Ovary (tissue), 9 donors: ENCODE measurements around the gene GREB1L. TPM values are rescaled to one million over a fixed set of nuclear protein-coding genes. Genes with fewer than 3 reads are reported as not detected.

ENCODE experiments used
- DNase-seq, 5 donors: peaks; one replicate each; pipeline ENCODE4 v3.0.0-alpha.2; 2019 to 2020
- H3K27ac ChIP-seq, 2 donors: fragments of 200-600 bp; one replicate each; pipeline versions ENCODE4 v1.5.1 to v1.8.0; 2019 to 2022
- H3K27me3 ChIP-seq: fragments of 200-600 bp; one replicate; pipeline ENCODE4 v1.8.0; 2022
- H3K36me3 ChIP-seq: fragments of 200-600 bp; sonication (generic); one replicate; pipeline ENCODE4 v1.5.1; 2019
- H3K4me1 ChIP-seq: one replicate; pipeline ENCODE4 v1.8.1; 2013; ENCODE audit warnings: mild to moderate bottlenecking, moderate library complexity; ENCODE audit not compliant: insufficient read depth
- H3K4me3 ChIP-seq: fragments of 200-600 bp; sonication (generic); one replicate; pipeline ENCODE4 v1.5.1; 2017
- H3K9me3 ChIP-seq, 2 donors: fragments of 200-600 bp in 1 of 2; sonication (generic) in 1 of 2; one replicate each; pipeline versions ENCODE4 v1.5.1 to v1.8.1; 2013 to 2019; ENCODE audit warnings: mild to moderate bottlenecking in 1 of 2, moderate library complexity in 1 of 2
- EP300 ChIP-seq: sonication (generic); formaldehyde crosslinking; IDR thresholded peaks from one replicate; pipeline ENCODE4 v1.6.1; 2017; ENCODE audit warnings: antibody characterized with exemption
- POLR2A ChIP-seq: fragments of 450-650 bp; IDR thresholded peaks from one replicate; pipeline ENCODE4 v1.6.1; 2017; ENCODE audit warnings: antibody characterized with exemption, mild to moderate bottlenecking, moderate library complexity
- WGBS, 3 donors: extraction: QIAGEN DNeasy Blood & Tissue Kit in 1 of 3; methylation state at CpG; one replicate each; pipeline versions ENCODE4 v1.1.5 to v1.1.7; 2013 to 2017; 5-methylcytosine and 5-hydroxymethylcytosine counted together
- intact Hi-C, 4 donors: fragments of 100-400 bp; cut with DNase I; formaldehyde crosslinking; loops; one replicate each; pipeline versions ENCODE4 v1.11.0 to v1.15.1; 2022 to 2023
- polyA plus RNA-seq, 2 donors: library from polyadenylated mRNA; stranded (reverse); fragments of 200-250 nt in 1 of 2; fragments of 350-450 nt in 1 of 2; fragmentation: Illumina TruSeq in 1 of 2; extraction: RNeasy Lipid Tissue Mini Kit (QIAGEN cat#74804) in 1 of 2; gene quantifications; one replicate each; pipeline ENCODE4 v1.2.3, GENCODE V29; 2013 to 2014
- total RNA-seq, 7 donors: library from RNA; depleted of rRNA in 2 of 7; stranded (reverse); fragments of >200 nt in 2 of 7; fragmentation: NEBNext Ultra II Directional in 3 of 7; extraction: Animal tissue kit (Norgen Biotek cat#: 25700) in 3 of 7; gene quantifications; one replicate each; pipeline versions ENCODE4 v1.1.0 to v1.2.4, GENCODE V29; 2016 to 2023
- TF ChIP-seq, protein P1 (sequence below), 3 donors: fragments of 450-650 bp in 2 of 3; fragments of 200-600 bp in 1 of 3; IDR thresholded peaks; one replicate each; pipeline versions ENCODE4 v1.5.1 to v1.8.0; 2016 to 2022; ENCODE audit warnings: antibody characterized with exemption in 3 of 3, mild to moderate bottlenecking in 1 of 3
- donor health status: DM: no; HTN: no; CAD: no; lungs with moderate emphysema.
- donor health status: DM: no; HTN: no; CAD: no.
- donor health status: Bipolar disorder and iron deficiency.
- donor health status: DM: yes; HTN: yes; CAD: no.
- donor health status: DM: no; HTN: no; CAD: no.
- donor health status: DM: yes; HTN: yes; CAD: no.

Gene GREB1L
- total and polyA plus RNA-seq, 9 donors = 2.4 to 22.8 (median 10.4) TPM

DNA sequence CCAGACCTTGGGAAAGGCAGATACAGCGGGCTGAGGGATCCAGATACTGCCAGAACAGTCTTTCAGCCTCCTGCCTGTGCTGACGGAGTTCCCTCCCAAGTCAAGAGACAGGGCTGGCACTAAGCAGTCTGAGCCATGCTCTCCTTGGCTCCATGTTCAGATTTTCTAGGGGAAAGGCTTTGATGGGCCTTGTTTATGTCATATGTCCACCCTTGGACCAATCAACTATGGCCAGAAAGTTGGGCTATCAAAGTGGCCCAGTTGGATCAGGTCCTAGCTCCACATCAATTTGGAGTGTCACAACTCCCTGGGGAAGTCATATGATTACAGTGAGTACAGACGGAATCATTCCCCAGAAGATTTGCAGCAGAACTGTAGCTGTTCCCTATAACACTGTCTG, 152.0 kb downstream of the GREB1L start:
- no peak for DNase-seq
- Histone ChIP-seq H3K36me3 (no peaks in the 10 kb centered on the region), H3K4me3 (no peak overlapping the region), H3K27me3 (no peaks in the 10 kb centered on the region), H3K9me3 (no peaks in the 10 kb centered on the region), H3K27ac (no peak overlapping the region), H3K4me1 (no peaks in the 10 kb centered on the region)
- intact Hi-C loops = no loop called here
- TF ChIP-seq, protein P1, sequence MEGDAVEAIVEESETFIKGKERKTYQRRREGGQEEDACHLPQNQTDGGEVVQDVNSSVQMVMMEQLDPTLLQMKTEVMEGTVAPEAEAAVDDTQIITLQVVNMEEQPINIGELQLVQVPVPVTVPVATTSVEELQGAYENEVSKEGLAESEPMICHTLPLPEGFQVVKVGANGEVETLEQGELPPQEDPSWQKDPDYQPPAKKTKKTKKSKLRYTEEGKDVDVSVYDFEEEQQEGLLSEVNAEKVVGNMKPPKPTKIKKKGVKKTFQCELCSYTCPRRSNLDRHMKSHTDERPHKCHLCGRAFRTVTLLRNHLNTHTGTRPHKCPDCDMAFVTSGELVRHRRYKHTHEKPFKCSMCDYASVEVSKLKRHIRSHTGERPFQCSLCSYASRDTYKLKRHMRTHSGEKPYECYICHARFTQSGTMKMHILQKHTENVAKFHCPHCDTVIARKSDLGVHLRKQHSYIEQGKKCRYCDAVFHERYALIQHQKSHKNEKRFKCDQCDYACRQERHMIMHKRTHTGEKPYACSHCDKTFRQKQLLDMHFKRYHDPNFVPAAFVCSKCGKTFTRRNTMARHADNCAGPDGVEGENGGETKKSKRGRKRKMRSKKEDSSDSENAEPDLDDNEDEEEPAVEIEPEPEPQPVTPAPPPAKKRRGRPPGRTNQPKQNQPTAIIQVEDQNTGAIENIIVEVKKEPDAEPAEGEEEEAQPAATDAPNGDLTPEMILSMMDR (IDR thresholded peaks at IDR 0.05) = no peak
- no peak for TF ChIP-seq EP300
- TF ChIP-seq POLR2A = no peak
- 83 to 87% (median 85%) methylated on average over 3 of the region's 3 CpGs for WGBS, 3 donors

DNA sequence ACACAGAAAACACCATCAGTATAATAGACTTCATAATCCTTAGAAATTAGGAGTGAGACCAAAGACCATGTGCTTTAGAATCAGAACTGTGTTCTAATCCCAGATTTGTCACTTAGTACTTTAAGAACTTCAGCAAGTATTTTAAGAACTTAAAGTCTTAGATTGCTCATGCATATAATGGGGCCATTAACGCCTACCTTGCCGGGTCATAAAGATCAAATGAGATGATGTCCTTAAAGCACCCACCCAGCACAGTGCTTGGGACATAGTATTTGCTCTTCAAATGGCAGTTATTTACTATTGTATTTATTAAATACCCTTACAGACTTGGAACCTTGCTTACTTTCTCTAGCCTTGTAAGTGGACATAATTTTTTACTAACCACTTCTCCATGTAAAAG, 156.1 kb downstream of the GREB1L start:
- WGBS, 3 donors = 64 to 73% (median 68%) methylated on average over 2 of the region's 2 CpGs
- intact Hi-C loops = no loop called here

DNA sequence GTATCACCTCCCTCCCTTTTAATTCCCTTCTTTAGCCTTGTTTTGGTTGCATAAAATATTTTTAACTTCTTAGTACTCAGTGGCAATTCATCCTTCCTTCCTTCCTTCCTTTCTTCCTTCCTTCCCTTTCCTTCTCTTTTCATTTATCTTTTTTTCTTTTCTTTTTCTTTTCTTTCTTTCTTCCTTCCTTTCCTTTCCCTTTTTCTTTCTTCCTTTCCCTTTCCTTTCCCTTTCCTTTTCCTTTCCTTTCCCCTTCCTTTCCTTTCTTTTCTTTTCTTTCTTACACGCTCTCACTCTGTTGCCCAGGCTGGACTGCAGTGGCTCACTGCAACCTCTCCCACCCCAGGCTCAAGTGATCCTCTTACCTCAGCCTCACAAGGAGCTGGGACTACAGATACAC, 160.2 kb downstream of the GREB1L start:
- 96 to 100% (median 98%) methylated on average over 1 of the region's 1 CpG for WGBS, 3 donors
- no peak for DNase-seq
- H3K4me1 ChIP-seq = no peaks in the 10 kb centered on the region
- H3K36me3 ChIP-seq = no peaks in the 10 kb centered on the region
- H3K27ac ChIP-seq = no peak overlapping the region
- H3K4me3 ChIP-seq = no peak overlapping the region
- no peaks in the 10 kb centered on the region for H3K27me3 ChIP-seq
- TF ChIP-seq POLR2A (no peak), EP300 (no peak)
- TF ChIP-seq, protein P1 (IDR thresholded peaks at IDR 0.05) = no peak
- H3K9me3 ChIP-seq = no peaks in the 10 kb centered on the region
- intact Hi-C loops = no loop called here

More for the DNA sequence above, 156.1 kb downstream of the GREB1L start:
- Histone ChIP-seq H3K4me3 (no peak overlapping the region), H3K27ac (no peak overlapping the region), H3K27me3 (no peaks in the 10 kb centered on the region), H3K9me3 (no peaks in the 10 kb centered on the region), H3K4me1 (no peaks in the 10 kb centered on the region), H3K36me3 (no peaks in the 10 kb centered on the region)
- DNase-seq = no peak
- TF ChIP-seq EP300 (no peak), POLR2A (no peak)
- TF ChIP-seq, protein P1 (IDR thresholded peaks at IDR 0.05) = no peak

DNA sequence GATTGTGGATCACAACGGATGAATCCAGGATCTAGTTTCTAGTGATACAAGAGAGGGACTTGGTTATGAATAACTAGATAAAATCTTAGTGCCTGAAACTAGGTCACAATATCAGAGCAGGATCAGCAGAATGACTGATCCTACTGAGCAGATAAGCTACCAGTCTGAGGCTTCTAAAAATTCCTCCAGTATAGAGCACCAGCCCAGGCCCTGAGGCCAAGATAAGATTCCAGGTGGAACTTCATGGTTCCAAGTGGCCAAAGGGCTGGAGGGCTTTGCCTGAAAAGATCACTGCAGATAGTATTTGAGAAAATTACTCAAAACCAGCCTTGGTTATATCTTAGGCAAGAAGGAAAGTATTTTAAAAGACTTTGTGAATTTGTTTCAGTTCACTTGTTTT, 162.4 kb downstream of the GREB1L start:
- no peak overlapping the region for H3K27ac ChIP-seq
- H3K4me3 ChIP-seq = no peak overlapping the region
- WGBS, 3 donors = 74 to 95% (median 75%) methylated on average over 1 of the region's 1 CpG
- H3K9me3 ChIP-seq = no peaks in the 10 kb centered on the region
- no peaks in the 10 kb centered on the region for H3K27me3 ChIP-seq
- no peak for TF ChIP-seq POLR2A
- TF ChIP-seq EP300 = no peak
- TF ChIP-seq, protein P1 (IDR thresholded peaks at IDR 0.05) = no peak
- H3K36me3 ChIP-seq = no peaks in the 10 kb centered on the region
- H3K4me1 ChIP-seq = no peaks in the 10 kb centered on the region
- DNase-seq = no peak
- intact Hi-C loops = no loop called here

DNA sequence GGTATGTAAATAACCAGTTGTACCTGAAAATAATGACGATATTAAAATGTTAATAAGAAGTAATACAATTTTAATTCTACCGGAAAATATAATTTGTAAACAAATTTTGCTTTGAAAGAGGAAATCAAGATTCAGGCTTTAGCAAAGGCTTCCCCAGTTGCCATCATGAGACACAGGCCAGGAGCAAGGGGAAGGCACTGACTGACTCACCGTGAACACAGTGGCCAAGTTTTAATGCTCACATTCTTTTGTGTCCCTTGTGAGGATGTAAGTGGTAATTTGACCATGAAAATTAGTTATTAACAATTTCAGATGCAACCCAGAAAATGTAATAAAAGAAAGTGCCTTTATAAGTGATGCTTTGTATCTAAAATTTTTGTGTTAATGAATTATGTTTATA, 164.1 kb downstream of the GREB1L start:
- no peak for DNase-seq
- Histone ChIP-seq H3K27me3 (no peaks in the 10 kb centered on the region), H3K27ac (no peak overlapping the region), H3K4me1 (no peaks in the 10 kb centered on the region), H3K4me3 (no peak overlapping the region), H3K36me3 (no peaks in the 10 kb centered on the region), H3K9me3 (no peaks in the 10 kb centered on the region)
- TF ChIP-seq, protein P1 (IDR thresholded peaks at IDR 0.05) = no peak
- no peak for TF ChIP-seq EP300
- TF ChIP-seq POLR2A = no peak
- intact Hi-C loops = no loop called here
- WGBS, 3 donors = 77 to 96% (median 91%) methylated on average over 3 of the region's 3 CpGs
